GM21528 (cell line): ENCODE data around the gene ERV3-1.
"Not testable (repeated sequence)": the region's sequence is repeated elsewhere in the genome, so short reads cannot be mapped to it uniquely, and the experiment has no call there.

ENCODE experiments used
- ATAC-seq: cut with Tn5 transposase; IDR thresholded peaks from one replicate; pipeline ENCODE4 v1.9.1; 2021; ENCODE audit warnings: mild to moderate bottlenecking, moderate library complexity; ENCODE audit not compliant: unreplicated experiment, low FRiP score

Gene ERV3-1, protein sequence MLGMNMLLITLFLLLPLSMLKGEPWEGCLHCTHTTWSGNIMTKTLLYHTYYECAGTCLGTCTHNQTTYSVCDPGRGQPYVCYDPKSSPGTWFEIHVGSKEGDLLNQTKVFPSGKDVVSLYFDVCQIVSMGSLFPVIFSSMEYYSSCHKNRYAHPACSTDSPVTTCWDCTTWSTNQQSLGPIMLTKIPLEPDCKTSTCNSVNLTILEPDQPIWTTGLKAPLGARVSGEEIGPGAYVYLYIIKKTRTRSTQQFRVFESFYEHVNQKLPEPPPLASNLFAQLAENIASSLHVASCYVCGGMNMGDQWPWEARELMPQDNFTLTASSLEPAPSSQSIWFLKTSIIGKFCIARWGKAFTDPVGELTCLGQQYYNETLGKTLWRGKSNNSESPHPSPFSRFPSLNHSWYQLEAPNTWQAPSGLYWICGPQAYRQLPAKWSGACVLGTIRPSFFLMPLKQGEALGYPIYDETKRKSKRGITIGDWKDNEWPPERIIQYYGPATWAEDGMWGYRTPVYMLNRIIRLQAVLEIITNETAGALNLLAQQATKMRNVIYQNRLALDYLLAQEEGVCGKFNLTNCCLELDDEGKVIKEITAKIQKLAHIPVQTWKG

DNA sequence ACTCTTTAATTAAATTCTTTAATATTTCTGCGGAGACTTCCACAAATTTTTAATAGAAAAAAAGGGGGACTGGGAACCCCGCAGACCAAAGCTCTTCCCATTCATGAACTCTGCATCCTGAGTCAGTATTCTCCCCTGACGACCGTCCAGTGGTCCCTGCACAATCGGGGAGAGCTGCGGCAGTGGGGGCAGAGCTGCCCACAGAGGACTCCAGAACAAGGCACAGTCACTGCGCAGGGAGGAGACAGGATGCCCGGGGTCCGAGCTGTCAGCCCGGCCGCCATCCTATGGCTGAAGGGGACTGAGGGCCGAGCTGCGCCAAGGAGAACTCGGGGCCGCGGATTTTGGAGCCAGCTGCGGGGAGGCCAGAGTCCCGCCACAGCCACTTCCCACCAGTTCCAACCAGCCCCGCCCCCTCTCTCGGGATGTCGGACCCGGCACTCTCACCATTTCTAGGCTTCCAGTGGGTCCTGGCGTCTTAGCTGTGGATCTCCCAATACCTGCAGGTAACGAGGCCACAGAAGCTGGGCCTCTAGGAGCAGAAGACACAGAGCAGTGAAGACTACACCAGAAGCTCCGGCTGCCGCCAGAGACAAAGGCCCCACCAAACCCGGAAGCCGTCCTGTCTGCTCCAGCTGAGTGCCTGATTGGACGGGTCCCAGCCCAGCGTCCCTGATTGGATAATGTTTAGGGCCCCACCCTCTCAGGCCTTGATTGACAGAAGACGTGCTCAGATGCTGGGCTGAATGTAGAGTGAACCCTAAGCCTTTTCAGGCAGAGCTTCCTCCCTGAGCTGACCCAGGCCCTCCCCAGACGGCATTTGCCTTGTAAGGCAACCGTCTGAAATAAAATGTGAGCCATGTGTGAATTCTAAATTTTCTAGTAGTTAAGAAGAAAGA, at the start of gene ERV3-1:
Gene ERV3-1, minus strand, starts transcription at position 594 of the 899 bp plus-strand sequence. CDS start 13,661 bp downstream, outside the sequence.
- ATAC-seq = peak; percentile 100

DNA sequence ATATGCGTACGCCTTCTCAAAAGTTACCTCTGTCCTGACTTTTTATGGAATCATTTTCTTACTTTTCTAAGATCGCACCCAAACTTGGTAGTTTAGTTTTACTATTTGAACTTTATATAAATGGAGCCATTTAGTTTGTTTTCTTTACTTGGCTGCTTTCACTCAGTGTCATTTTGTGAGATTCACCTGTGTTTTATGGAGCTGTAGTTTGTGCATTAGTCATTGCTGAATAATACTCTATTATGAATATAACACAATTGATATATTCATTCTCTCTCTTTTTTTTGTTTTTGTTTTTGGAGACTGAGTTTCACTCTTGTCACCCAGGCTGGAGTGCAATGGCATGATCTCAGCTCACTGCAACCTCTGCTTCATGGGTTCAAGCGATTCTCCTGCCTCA, 49.3 kb upstream of the ERV3-1 start:
- ATAC-seq = not testable (repeated sequence)

DNA sequence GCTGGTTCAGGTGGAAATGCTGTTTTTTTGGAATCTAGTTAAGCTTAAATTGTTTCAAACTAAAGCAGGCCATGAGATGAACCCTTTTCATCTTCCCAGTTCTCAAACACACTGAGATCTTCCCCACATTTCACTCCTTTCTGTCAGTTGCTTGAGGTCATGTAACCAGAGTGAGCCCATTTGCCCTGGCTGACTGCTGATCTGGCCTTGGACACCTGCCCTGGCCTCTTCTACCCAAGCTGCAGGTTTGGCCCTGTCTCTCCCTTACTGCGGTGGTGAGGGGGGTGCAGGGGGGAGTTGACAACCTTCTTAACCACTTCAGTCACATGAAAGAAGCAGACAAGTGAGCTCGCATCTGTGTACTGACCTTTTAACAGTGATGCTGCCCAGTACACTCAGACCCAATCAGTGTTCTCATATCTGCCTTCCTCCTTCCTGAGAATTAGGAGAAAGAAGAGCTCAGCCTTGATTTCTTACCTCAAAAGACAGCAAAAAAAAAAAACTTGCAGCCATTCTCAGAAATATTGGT, 48.0 kb upstream of the ERV3-1 start:
- not testable (repeated sequence) for ATAC-seq

DNA sequence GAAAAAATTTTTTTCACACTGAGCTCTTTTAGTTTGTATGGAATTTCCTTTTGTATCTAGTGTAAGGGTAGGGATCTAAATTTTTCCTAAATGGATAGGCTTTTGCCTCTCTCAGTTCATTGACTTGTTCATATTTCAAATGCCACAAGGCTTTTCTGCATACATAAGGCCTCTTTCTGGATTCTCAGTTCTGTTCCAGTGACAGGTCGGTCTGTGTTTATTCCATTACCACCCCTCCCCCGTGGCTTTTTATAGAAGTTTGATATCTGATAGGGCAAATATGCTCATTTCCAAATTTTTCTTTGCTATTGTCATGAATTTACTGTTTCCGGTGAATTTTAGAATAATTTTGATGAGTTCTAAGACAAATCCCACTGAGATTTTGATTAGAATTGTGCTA, 45.2 kb upstream of the ERV3-1 start:
- ATAC-seq = not testable (repeated sequence)

DNA sequence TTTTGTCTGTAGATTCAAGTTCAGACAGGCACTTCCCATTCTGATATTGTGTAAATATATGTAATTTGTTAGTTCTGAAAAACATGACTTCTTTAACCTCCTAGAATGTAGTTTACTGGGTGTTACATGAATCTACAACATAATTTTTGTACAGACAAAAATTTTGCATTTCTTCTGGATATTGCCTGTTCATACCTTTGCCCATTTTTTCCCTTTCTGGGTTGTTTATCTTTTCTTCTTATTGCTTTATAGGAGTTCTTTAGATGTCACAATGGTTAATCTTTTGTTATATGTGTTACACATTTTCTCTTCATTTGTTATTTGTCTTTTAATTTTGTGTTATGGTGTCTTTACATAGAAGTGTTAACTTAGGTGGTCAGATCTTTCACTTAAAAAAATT, 44.7 kb upstream of the ERV3-1 start:
- ATAC-seq = not testable (repeated sequence)

DNA sequence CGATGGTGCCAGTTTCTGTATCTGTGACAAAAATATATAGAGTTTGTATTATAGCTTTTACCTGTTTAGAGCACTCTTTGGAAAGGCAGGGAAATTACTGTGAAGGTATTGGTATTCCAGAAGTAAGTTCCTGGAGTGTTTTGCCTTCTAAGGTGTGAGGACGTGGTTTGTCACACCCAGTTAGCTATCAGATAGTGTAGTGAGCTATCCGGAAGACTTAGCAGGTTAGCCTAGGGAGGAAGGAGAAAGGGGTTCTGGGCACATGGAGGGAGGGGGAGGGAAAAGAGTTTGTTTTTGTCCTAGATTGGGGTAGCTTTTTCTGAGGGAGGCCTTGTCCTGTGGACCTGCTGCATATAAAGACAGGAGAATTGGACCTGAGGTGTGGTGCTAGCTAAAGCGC, 39.8 kb upstream of the ERV3-1 start:
- not testable (repeated sequence) for ATAC-seq

DNA sequence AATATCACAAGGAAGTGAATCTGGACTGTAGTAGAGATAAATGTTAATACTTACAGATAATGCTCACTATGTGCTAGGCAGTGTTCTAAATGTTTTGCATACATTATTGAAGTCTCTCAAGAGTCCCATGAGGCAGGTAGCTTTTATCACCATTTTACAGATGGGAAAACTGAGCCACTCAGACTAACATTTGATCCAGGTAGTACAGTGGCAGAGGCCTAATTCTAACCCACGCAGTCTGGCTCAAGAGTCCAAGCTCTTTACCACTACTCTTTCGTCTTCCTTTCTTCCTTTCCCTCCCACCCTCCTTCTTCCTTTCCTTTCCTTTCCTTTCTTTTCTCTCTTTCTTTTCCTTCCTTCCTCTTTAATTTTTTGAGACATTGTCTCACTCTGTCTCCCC, 39.1 kb upstream of the ERV3-1 start:
- not testable (repeated sequence) for ATAC-seq

DNA sequence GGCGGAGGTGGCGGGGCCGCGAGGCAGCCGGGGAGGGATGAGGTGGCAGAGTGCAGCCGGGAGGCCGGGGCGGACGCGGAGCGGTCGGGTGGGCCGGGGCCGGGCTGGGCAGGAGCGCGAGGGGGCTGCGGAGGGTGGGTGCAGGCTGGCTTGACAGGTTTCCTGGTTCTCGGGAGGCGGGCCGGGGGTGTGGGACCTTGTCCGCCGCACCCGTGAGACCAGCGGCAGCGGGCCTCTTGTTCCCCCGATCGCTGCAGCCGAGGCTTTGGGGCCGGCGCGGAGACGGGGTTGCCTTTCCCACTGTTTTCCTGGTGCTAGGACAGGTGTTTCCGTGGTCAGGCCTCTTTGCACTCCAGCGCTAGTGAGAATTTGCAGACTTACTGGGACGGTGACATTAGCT, 32.3 kb upstream of the ERV3-1 start:
- peak; percentile 23 for ATAC-seq

DNA sequence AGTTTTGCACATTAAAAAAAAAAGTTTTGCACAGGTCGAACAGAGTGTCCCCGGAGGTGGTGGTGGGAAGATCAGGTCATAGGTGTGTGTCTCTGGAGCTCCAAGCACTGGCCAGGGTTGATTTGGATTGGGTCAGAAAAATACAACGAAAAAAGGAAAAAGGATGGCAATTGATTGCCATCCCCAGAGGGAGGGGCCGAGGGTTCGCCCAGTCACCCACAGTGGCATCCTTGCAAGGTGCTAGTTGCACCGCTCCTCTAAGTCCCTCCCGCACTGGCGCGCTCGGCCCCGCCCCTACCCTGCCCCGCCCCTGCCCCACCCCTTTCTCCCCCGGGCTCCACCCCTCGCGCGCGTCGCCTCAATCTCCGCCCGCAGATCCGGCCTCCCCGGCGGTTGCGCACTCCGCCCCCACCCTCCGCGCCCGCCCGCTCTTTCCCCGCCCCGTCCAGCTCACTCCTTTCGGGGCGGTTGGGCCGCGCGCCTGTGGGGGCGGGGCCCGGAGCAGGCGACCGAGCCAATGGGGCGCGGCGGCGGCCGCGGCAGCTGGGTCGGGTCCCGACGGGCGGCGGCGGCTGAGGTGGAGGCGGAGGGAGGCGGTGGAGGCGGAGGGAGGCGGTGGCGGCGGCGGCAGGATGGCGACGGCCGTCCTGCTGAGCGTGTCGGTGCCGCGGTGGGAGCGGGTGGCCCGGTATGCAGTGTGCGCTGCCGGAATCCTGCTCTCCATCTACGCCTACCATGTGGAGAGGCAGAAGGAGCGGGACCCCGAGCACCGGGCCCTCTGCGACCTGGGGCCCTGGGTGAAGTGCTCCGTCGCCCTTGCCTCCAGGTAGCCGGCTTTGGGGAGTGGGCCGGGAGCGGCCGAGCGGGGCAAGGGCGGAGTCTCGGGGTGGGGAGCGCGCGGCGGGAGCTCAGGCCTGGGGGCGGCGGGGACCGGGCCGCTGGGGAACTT, 31.5 kb upstream of the ERV3-1 start:
- peak; percentile 91 for ATAC-seq

DNA sequence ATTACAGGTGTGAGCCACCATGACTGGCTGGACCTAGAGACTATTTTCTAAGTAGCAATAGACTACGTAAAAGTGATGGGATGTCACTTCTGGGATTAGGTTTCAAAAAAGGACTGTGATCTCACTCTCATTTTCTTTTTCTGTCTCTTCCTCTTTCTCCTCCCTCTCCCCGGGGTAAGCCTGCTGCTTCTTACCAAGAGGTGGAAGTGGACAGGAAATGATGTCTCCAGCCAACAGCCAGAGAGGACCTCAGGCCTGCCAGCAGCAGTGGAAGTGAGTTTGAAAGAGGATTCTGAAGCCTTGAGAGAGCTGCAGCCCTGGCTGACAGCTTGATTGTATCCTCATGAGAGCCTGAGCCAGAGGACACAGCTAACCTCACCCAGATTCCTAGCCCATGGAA, 30.0 kb upstream of the ERV3-1 start:
- ATAC-seq = not testable (repeated sequence)

DNA sequence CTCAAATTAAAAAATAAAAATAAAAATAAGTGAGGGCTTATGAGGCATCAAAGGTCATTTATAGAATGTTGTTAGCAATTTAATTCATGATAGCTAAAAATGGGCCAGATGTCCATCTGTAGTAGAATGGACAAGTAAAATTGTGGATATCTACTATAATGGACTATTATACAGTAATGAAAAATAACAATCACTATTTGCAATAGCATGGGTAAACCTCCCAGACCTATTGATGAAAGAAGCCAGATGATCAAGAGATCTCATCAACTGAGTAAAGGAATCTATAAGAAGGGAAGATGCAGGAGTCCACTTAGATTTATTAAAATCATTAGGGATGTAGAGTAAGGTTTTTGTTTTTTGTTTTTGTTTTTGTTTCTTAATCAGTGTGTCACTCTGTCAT, 29.0 kb upstream of the ERV3-1 start:
- not testable (repeated sequence) for ATAC-seq

DNA sequence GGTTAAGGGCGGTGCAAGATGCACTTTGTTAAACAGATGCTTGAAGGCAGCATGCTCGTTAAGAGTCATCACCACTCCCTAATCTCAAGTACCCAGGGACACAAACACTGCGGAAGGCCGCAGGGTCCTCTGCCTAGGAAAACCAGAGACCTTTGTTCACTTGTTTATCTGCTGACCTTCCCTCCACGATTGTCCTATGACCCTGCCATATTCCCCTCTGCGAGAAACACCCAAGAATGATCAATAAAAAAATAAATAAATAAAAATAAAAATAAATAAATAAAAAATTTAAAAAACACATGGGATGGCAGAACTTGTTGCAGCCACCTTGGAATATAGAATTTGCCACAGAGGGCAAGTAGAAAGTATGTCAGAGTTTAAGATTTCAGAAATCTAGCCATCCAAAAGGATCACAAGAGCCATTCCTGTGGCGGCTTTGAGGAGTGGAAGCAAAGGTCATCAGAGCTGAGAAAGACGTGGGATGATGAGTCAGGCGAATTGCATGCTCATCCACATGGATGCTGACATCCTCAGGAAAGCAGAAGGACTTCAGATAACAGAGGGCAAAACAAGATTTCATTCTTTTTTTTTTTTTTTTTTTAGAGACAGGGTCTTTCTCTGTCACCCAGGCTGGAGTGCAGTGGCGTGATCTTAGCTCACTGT, 27.8 kb upstream of the ERV3-1 start:
- not testable (repeated sequence) for ATAC-seq

DNA sequence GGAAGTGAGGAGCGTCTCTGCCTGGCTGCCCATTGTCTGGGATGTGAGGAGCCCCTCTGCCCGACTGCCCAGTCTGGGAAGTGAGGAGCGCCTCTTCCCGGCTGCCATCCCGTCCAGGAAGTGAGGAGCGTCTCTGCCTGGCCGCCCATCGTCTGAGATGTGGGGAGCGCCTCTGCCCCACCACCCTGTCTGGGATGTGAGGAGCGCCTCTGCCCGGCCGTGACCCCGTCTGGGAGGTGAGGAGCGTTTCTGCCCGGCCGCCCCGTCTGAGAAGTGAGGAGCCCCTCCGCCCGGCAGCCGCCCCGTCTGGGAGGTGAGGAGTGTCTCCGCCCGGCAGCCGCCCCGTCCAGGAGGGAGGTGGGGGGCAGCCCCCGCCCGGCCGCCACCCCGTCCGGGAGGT, 26.9 kb upstream of the ERV3-1 start:
- ATAC-seq = not testable (repeated sequence)

DNA sequence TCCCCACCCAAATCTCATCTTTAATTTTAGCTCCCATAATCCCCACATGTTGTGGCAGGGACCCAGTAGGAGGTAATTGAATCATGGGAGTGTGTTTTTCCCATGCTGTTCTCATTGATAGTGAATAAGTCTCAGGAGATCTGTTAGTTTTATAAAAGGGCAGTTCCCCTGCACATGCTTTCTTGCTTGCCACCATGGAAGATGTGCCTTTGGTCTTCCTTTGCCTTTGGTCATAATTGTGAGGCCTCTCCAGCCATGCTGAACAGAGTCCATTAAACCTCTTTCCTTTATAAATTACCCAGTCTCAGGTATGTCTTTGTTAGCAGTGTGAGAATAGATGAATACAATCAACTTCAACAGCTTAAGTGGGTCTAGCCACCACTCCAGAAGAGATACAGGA, 18.5 kb upstream of the ERV3-1 start:
- not testable (repeated sequence) for ATAC-seq

DNA sequence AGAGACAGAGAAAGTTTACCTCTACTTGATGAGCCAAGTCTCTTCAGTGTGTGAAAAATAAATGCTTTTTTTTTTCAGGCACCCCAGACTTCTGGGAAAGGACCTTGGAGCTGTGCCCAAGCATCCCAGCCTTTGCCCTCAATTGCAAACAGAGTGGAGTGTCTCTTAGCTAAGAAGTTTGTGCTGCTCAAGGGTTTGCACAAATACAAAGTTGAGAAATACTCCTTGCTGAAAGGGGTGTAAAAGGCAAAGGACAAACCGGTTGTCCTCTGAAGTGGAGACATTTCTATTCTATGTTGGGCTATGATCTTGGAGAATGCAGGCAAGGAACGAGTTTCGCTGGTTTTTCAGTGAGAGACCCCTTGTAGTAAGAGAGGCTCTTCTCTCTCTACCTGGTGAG, 14.5 kb upstream of the ERV3-1 start:
- ATAC-seq = not testable (repeated sequence)

DNA sequence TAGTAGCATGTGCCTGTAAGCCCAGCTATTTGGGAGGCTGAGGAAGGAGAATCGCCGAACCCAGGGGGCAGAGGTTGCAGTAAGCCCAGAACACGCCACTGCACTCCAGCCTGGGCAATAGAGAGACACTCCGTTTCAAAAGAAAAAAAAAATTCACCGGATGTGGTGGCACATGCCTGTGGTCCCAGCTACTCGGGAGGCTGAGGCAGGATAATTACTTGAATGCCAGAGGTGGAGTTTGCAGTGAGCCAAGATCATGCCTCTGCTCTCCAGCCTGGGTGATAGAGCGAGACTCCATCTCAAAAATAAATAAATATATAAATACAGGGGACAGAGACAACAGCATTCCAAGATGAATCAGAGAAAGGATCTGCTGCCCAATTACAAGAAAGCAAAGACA, 3.4 kb upstream of the ERV3-1 start:
- not testable (repeated sequence) for ATAC-seq

DNA sequence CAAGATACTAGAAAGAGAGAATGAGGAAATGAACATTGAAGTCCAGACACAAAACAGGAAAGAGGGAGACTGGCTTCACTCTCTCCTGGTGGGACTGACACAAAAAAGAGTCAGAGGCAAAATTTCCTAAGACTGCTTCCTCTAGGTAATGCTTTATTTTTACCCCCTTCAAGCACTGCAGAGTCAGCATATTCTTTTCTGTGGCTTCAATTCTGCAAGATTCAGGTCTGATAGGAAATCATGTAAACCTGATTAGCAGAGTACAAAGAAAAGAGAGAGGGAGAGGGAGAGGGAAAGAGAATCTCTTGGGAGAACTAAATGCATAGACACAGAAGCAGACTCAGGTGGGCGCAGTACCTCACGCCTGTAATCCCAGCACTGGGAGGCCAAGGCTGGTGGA, 2.9 kb upstream of the ERV3-1 start:
- ATAC-seq = not testable (repeated sequence)

DNA sequence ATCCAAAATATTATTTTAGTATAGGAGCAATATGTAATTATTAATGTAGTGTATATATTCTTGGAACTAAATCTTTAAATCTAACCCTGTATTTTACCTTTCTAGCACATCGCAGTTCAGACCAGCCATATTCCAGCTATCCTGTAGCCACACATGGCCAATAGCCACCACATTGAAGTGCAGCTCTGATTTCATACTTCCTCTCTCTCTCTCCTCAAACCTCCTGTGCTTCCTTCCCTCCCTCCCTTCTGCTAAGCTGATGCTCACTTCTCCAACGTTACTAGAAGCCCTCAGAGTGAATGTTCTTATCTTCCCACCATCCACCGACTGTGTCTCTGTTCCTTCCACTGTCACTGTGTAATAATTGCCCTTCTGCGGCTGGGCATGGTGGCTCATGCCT, 549 bp upstream of the ERV3-1 start:
- not testable (repeated sequence) for ATAC-seq

DNA sequence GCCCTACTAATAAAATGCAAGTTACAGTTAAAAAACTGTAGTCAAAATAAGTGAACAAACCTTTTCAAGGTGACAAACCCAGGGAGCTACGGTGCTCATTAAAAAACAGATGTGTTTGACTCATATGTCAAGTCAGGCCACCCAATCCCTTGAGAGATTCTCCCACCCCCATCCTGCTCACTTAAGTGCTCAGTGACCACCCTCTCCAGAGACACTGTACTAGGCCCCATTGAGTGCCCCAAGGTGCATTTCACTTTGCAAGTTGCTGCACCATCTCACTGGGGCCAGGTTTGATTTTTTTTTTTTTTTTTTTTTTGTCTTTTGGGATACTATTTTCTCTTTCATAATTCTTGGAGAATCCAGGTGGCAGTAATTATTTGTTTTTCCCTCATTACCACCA, 1.9 kb downstream of the ERV3-1 start:
- ATAC-seq = no peak
